Parathyroid adenoma (tissue), 2 donors: ENCODE results near the gene MTHFSD.

Experiments
- H2AFZ ChIP-seq: fragments of 300-600 bp; sonication (generic); one replicate; pipeline ENCODE4 v1.7.0; 2017; ENCODE audit warnings: antibody characterized with exemption, mild to moderate bottlenecking
- H3K27ac ChIP-seq: fragments of 300-600 bp; sonication (generic); one replicate; pipeline ENCODE4 v1.7.0; 2017
- H3K27me3 ChIP-seq: fragments of 300-600 bp; sonication (generic); one replicate; pipeline ENCODE4 v1.7.0; 2017; ENCODE audit warnings: low read length; ENCODE audit not compliant: control insufficient read depth, insufficient read depth
- H3K36me3 ChIP-seq: fragments of 300-600 bp; sonication (generic); one replicate; pipeline ENCODE4 v1.7.0; 2017; ENCODE audit warnings: low read length; ENCODE audit not compliant: control insufficient read depth, insufficient read depth
- H3K4me1 ChIP-seq: fragments of 300-600 bp; sonication (generic); one replicate; pipeline ENCODE4 v1.7.0; 2017; ENCODE audit warnings: control low read depth
- H3K4me2 ChIP-seq: fragments of 300-600 bp; sonication (generic); one replicate; pipeline ENCODE4 v1.7.0; 2017; ENCODE audit warnings: low read length
- H3K4me3 ChIP-seq: fragments of 300-600 bp; sonication (generic); one replicate; pipeline ENCODE4 v1.7.0; 2017; ENCODE audit warnings: low read depth, low read length
- H3K79me2 ChIP-seq: fragments of 300-600 bp; sonication (generic); one replicate; pipeline ENCODE4 v1.7.0; 2017; ENCODE audit warnings: control low read depth
- H3K9ac ChIP-seq: fragments of 300-600 bp; sonication (generic); one replicate; pipeline ENCODE4 v1.7.0; 2017; ENCODE audit warnings: mild to moderate bottlenecking
- H3K9me3 ChIP-seq: fragments of 300-600 bp; sonication (generic); one replicate; pipeline ENCODE4 v1.7.0; 2017; ENCODE audit warnings: low read length; ENCODE audit not compliant: control insufficient read depth
- CTCF ChIP-seq: fragments of 300-600 bp; sonication (generic); IDR thresholded peaks from one replicate; pipeline ENCODE4 v1.7.0; 2017; ENCODE audit warnings: antibody characterized with exemption, mild to moderate bottlenecking
- donor health status: primary hyperparathyroidism.

MTHFSD gene

GRCh38 chr16:86557587-86557986 lies 2.6 kb upstream of the MTHFSD start:
- H2AFZ ChIP-seq = no peak overlapping the region
- no peaks in the 10 kb centered on the region for H3K79me2 ChIP-seq
- no peaks in the 10 kb centered on the region for H3K27me3 ChIP-seq
- H3K36me3 ChIP-seq = no peaks in the 10 kb centered on the region
- no peaks in the 10 kb centered on the region for H3K4me1 ChIP-seq
- H3K9me3 ChIP-seq = no peaks in the 10 kb centered on the region
- H3K9ac ChIP-seq = no peak overlapping the region
- H3K4me2 ChIP-seq = no peak overlapping the region
- no peak overlapping the region for H3K4me3 ChIP-seq
- TF ChIP-seq CTCF = no peak
- H3K27ac ChIP-seq = no peak overlapping the region

- Histone ChIP-seq H3K4me2 (no peak overlapping the region), H3K79me2 (no peaks in the 10 kb centered on the region), H3K27ac (no peak overlapping the region), H3K4me3 (no peak overlapping the region), H2AFZ (peak overlapping the region; percentile 33), H3K36me3 (no peaks in the 10 kb centered on the region), H3K9ac (no peak overlapping the region), H3K4me1 (no peaks in the 10 kb centered on the region), H3K27me3 (no peaks in the 10 kb centered on the region), H3K9me3 (no peaks in the 10 kb centered on the region)
- no peak for TF ChIP-seq CTCF
Measured at GRCh38 chr16:86556576-86556975, 1.5 kb upstream of the MTHFSD start.

GRCh38 chr16:86555704-86556075 lies 655 bp upstream of the MTHFSD start:
- Histone ChIP-seq H3K79me2 (no peaks in the 10 kb centered on the region), H3K4me1 (no peaks in the 10 kb centered on the region), H3K36me3 (no peaks in the 10 kb centered on the region), H3K4me2 (peak overlapping the region; percentile 73), H3K9ac (no peak overlapping the region), H3K9me3 (no peaks in the 10 kb centered on the region), H3K4me3 (peak overlapping the region; percentile 82), H2AFZ (peak overlapping the region; percentile 90), H3K27me3 (no peaks in the 10 kb centered on the region), H3K27ac (peak overlapping the region; percentile 58)
- no peak for TF ChIP-seq CTCF

- no peak for TF ChIP-seq CTCF
- H3K36me3 ChIP-seq = no peaks in the 10 kb centered on the region
Measured at GRCh38 chr16:86554599-86554916, 477 bp downstream of the MTHFSD start.

GRCh38 chr16:86553356-86553755 lies 1.7 kb downstream of the MTHFSD start:
- no peak for TF ChIP-seq CTCF

More at GRCh38 chr16:86554599-86554916, 477 bp downstream of the MTHFSD start:
- Histone ChIP-seq H3K4me3 (peak overlapping the region; percentile 82), H3K27ac (peak overlapping the region; percentile 58), H3K79me2 (no peaks in the 10 kb centered on the region), H3K4me1 (no peaks in the 10 kb centered on the region), H3K4me2 (peak overlapping the region; percentile 73), H3K27me3 (no peaks in the 10 kb centered on the region), H2AFZ (peak overlapping the region; percentile 90), H3K9me3 (no peaks in the 10 kb centered on the region), H3K9ac (peak overlapping the region; percentile 40)

More at GRCh38 chr16:86553356-86553755, 1.7 kb downstream of the MTHFSD start:
- Histone ChIP-seq H3K4me2 (no peak overlapping the region), H2AFZ (no peak overlapping the region), H3K27me3 (no peaks in the 10 kb centered on the region), H3K4me1 (no peaks in the 10 kb centered on the region), H3K9me3 (no peaks in the 10 kb centered on the region), H3K36me3 (no peaks in the 10 kb centered on the region), H3K9ac (no peak overlapping the region), H3K4me3 (no peak overlapping the region), H3K27ac (no peak overlapping the region), H3K79me2 (no peaks in the 10 kb centered on the region)
